ENCODE measurements around the gene MAP1LC3B. TPM values are rescaled to one million over a fixed set of nuclear protein-coding genes. Genes with fewer than 3 reads are reported as not detected.

MAP1LC3B gene
- polyA plus RNA-seq = 44.7 TPM
- long read RNA-seq, donor 1, transcript MAP1LC3B-201 (4 exons, 2,688 nt) = major isoform, 16 of 17 reads
- long read RNA-seq, donor 1, partial matches to known transcripts = 0 of 17 reads
- long read RNA-seq, donor 1, other reads (novel, unspliced or antisense) = 0 of 17 reads
- long read RNA-seq, donor 2, transcript MAP1LC3B-201 (4 exons, 2,688 nt) = major isoform, 45 of 47 reads
- long read RNA-seq, donor 2, partial matches to known transcripts = 0 of 47 reads
- long read RNA-seq, donor 2, other reads (novel, unspliced or antisense) = 0 of 47 reads
- long read RNA-seq, donor 3 = 0 reads
- long read RNA-seq, donor 4, transcript MAP1LC3B-201 (4 exons, 2,688 nt) = major isoform, 5 of 5 reads
- long read RNA-seq, donor 4, partial matches to known transcripts = 0 of 5 reads
- long read RNA-seq, donor 4, other reads (novel, unspliced or antisense) = 0 of 5 reads
- long read RNA-seq, donor 5, transcript MAP1LC3B-201 (4 exons, 2,688 nt) = major isoform, 16 of 16 reads
- long read RNA-seq, donor 5, partial matches to known transcripts = 0 of 16 reads
- long read RNA-seq, donor 5, other reads (novel, unspliced or antisense) = 0 of 16 reads
- long read RNA-seq, donor 6, transcript MAP1LC3B-201 (4 exons, 2,688 nt) = major isoform, 40 of 42 reads
- long read RNA-seq, donor 6, partial matches to known transcripts = 0 of 42 reads
- long read RNA-seq, donor 6, other reads (novel, unspliced or antisense) = 0 of 42 reads
- long read RNA-seq, donor 7, transcript MAP1LC3B-201 (4 exons, 2,688 nt) = major isoform, 20 of 22 reads
- long read RNA-seq, donor 7, partial matches to known transcripts = 0 of 22 reads
- long read RNA-seq, donor 7, other reads (novel, unspliced or antisense) = 0 of 22 reads
- long read RNA-seq, donor 8, transcript MAP1LC3B-201 (4 exons, 2,688 nt) = major isoform, 38 of 38 reads
- long read RNA-seq, donor 8, partial matches to known transcripts = 0 of 38 reads
- long read RNA-seq, donor 8, other reads (novel, unspliced or antisense) = 0 of 38 reads
- long read RNA-seq, donor 9, transcript MAP1LC3B-201 (4 exons, 2,688 nt) = major isoform, 36 of 36 reads
- long read RNA-seq, donor 9, partial matches to known transcripts = 0 of 36 reads
- long read RNA-seq, donor 9, other reads (novel, unspliced or antisense) = 0 of 36 reads
- long read RNA-seq, donor 10, transcript MAP1LC3B-201 (4 exons, 2,688 nt) = major isoform, 33 of 35 reads
- long read RNA-seq, donor 10, partial matches to known transcripts = 0 of 35 reads
- long read RNA-seq, donor 10, other reads (novel, unspliced or antisense) = 0 of 35 reads
- long read RNA-seq, donor 11, transcript MAP1LC3B-201 (4 exons, 2,688 nt) = major isoform, 29 of 30 reads
- long read RNA-seq, donor 11, partial matches to known transcripts = 0 of 30 reads
- long read RNA-seq, donor 11, other reads (novel, unspliced or antisense) = 0 of 30 reads

DNA sequence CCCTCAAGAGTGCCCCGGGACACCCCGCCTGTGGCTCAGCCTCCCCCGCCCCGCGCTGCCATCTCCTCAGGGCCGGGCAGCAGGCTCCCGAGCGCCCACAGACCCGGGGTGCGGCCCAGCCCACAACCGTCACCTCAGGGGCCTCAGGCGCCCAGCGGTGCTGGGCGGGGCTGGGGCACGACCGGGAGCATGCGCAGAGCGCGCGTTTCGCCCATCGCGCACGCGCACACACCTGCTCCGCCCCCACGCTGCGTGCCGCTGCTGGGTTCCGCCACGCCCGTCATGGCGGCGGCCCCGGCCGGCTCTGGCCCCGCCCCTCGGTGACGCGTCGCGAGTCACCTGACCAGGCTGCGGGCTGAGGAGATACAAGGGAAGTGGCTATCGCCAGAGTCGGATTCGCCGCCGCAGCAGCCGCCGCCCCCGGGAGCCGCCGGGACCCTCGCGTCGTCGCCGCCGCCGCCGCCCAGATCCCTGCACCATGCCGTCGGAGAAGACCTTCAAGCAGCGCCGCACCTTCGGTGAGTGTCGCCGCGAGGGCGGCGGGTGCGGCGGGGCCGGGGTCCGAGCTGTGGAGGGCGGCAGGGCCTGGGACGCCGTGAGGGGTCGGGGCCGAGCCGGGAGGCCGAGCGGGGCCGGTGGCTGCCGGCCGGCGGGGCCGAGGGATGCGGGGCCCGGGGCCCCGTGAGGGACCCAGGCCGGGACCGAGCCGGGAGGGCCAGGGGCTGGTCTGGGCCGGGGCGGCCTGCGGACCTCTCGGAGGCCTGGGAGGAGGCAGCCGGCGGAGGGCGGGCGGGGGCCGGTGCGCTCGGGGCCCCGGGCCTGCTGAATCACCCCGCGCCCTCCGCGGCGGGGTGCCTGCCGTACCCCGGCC is at the start of gene MAP1LC3B:
MAP1LC3B (plus strand) TSS at position 387 of the 871 bp plus-strand sequence; CDS start at position 479, 92 bp downstream.
- no CpG with 5 or more reads among the region's 113 CpGs for WGBS (ENCODE audit: insufficient coverage, low lambda C conversion rate)
- Histone ChIP-seq H3K4me1 (ENCODE audit: control insufficient read depth, insufficient read depth, low read length) (peaks cover 26% of the 10 kb centered on the region), H3K9me3 (ENCODE audit: control insufficient read depth, low read depth, low read length) (no peaks in the 10 kb centered on the region), H3K4me3 (ENCODE audit: low read length) (peak within 1 kb of the TSS; percentile 73), H3K27me3 (ENCODE audit: control insufficient read depth, insufficient read depth, low read length) (no peaks in the 10 kb centered on the region), H3K27ac (ENCODE audit: low read length) (peak within 1 kb of the TSS; percentile 93), H3K36me3 (ENCODE audit: control insufficient read depth, insufficient read depth, low read length) (peaks cover 2% of the 10 kb centered on the region)
- DNase-seq = peak; percentile 98

DNA sequence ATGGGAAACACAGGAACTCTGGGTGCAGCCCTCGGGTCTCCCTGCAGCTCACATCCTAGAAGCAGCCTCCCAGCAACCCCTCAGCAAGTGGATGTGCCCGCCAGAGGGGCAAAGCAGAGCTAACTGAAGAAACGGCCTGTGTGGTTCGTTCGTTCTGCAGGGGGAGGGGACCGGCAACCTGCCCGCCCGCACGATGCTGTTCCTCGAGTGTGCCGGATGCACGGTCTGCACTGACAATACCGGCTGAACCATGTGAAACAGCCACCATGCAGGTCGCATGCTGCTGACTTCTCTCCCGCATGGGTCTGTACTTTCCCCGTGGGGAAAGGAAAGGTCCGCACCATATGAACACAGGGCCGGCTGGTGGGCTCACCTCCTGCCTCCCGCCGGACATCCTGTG is 49.6 kb upstream of the MAP1LC3B start:
- no CpG with 5 or more reads among the region's 20 CpGs for WGBS (ENCODE audit: insufficient coverage, low lambda C conversion rate)
- peaks cover 3% of the 10 kb centered on the region for H3K9me3 ChIP-seq (ENCODE audit: control insufficient read depth, low read depth, low read length)

DNA sequence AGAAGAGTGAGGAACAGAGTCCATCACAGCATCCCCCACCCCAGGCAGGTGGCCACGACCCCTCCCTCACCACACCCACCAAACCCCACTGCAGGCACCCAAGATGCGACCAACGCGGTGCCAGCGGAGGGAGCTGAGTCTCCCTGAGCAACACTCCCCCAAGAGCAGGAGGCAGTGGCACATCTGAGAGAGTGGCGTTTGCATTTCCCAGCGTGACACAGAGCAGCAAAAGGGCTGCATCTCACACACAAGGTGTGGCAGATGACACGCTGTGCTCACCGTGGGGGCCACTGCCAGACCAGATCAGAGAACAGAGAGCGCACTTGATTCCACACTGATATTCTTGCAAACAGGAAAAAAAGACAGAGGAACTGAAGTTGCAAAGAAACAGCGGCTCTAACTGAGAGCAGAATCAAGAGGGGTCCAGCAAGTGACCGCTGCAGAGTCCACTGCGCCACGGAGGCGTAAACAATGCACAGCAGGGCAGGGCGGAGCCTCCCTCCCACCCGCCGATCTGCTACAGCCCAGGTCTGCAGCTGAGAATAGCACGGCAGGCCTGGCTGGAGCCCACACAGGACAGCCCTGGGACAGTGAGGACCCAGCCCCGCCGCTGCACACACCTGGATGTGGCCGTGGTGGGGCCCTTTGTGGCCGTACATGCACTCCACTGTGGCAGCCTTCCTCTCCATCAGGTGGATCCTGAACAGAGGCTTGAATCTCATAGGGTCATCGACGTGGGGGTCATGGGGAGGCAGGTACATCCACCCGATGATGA is 49.0 kb upstream of the MAP1LC3B start:
- Histone ChIP-seq H3K4me3 (ENCODE audit: low read length) (no peak overlapping the region), H3K36me3 (ENCODE audit: control insufficient read depth, insufficient read depth, low read length) (peaks cover 69% of the 10 kb centered on the region), H3K4me1 (ENCODE audit: control insufficient read depth, insufficient read depth, low read length) (no peaks in the 10 kb centered on the region), H3K27me3 (ENCODE audit: control insufficient read depth, insufficient read depth, low read length) (no peaks in the 10 kb centered on the region), H3K9me3 (ENCODE audit: control insufficient read depth, low read depth, low read length) (peaks cover 3% of the 10 kb centered on the region), H3K27ac (ENCODE audit: low read length) (no peak overlapping the region)
- WGBS (ENCODE audit: insufficient coverage, low lambda C conversion rate) = 70% methylated on average over 3 of the region's 26 CpGs
- DNase-seq = no peak

More for the DNA sequence above, 49.6 kb upstream of the MAP1LC3B start:
- no peaks in the 10 kb centered on the region for H3K27me3 ChIP-seq (ENCODE audit: control insufficient read depth, insufficient read depth, low read length)
- DNase-seq = no peak
- no peak overlapping the region for H3K4me3 ChIP-seq (ENCODE audit: low read length)
- H3K27ac ChIP-seq (ENCODE audit: low read length) = no peak overlapping the region
- H3K4me1 ChIP-seq (ENCODE audit: control insufficient read depth, insufficient read depth, low read length) = no peaks in the 10 kb centered on the region
- peaks cover 69% of the 10 kb centered on the region for H3K36me3 ChIP-seq (ENCODE audit: control insufficient read depth, insufficient read depth, low read length)

DNA sequence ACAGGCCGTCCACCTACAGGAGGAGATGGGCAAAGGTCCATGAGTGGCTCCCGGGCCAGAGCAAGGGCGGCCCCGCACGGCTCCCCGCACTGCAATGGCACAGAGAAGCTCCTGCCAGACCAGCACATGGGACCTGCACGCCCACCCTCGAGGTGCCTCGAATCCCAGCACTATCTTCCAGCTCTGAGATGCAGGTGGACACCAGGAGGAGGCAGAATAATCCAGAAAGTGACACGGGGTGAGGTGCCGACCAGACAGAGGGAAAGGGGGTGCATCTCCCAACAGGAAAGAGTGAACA is 48.4 kb upstream of the MAP1LC3B start:
- H3K4me3 ChIP-seq (ENCODE audit: low read length) = no peak overlapping the region
- no peaks in the 10 kb centered on the region for H3K27me3 ChIP-seq (ENCODE audit: control insufficient read depth, insufficient read depth, low read length)
- no peak overlapping the region for H3K27ac ChIP-seq (ENCODE audit: low read length)
- no CpG with 5 or more reads among the region's 11 CpGs for WGBS (ENCODE audit: insufficient coverage, low lambda C conversion rate)
- H3K36me3 ChIP-seq (ENCODE audit: control insufficient read depth, insufficient read depth, low read length) = peaks cover 71% of the 10 kb centered on the region
- DNase-seq = no peak
- H3K4me1 ChIP-seq (ENCODE audit: control insufficient read depth, insufficient read depth, low read length) = no peaks in the 10 kb centered on the region
- H3K9me3 ChIP-seq (ENCODE audit: control insufficient read depth, low read depth, low read length) = peaks cover 3% of the 10 kb centered on the region

DNA sequence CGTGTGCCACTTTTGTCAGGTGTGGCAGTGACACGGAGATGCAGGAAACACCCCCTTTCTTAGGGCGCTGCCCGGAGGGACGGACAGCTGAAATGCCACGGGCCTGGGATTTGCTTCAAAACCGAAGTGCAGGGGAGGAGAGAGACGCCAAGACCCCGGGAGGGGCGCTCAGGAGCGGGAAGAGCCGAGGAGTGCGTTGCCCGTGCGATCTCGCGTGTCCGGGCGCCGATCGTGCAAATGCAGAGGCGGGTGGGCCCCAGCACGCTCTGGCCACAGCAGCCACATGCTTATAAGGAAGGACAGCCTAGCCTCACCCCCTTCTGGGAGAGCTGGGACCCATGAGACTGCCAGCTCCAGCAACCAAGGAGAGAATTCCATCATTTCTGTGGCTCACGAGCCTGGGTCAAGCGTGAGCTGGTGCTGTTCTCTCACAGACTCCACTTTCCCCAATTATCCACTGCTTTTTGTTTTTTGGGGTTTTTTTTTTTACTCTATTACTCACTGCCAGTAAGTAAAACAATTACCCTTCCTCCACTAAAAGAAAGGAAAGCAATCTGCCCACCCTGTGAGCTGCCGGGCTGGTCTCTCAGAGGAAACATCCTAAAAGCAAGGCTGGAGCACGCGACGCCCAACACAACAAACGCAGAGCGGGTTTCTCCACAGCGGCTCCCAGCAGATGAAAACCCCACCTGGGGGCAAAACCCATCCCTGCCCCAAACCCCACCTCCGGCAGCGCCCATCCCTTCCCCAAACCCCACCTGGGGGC is 47.8 kb upstream of the MAP1LC3B start:
- Histone ChIP-seq H3K27me3 (ENCODE audit: control insufficient read depth, insufficient read depth, low read length) (no peaks in the 10 kb centered on the region), H3K9me3 (ENCODE audit: control insufficient read depth, low read depth, low read length) (peaks cover 3% of the 10 kb centered on the region), H3K36me3 (ENCODE audit: control insufficient read depth, insufficient read depth, low read length) (peaks cover 69% of the 10 kb centered on the region), H3K27ac (ENCODE audit: low read length) (no peak overlapping the region), H3K4me3 (ENCODE audit: low read length) (no peak overlapping the region), H3K4me1 (ENCODE audit: control insufficient read depth, insufficient read depth, low read length) (no peaks in the 10 kb centered on the region)
- no CpG with 5 or more reads among the region's 34 CpGs for WGBS (ENCODE audit: insufficient coverage, low lambda C conversion rate)
- DNase-seq = no peak

DNA sequence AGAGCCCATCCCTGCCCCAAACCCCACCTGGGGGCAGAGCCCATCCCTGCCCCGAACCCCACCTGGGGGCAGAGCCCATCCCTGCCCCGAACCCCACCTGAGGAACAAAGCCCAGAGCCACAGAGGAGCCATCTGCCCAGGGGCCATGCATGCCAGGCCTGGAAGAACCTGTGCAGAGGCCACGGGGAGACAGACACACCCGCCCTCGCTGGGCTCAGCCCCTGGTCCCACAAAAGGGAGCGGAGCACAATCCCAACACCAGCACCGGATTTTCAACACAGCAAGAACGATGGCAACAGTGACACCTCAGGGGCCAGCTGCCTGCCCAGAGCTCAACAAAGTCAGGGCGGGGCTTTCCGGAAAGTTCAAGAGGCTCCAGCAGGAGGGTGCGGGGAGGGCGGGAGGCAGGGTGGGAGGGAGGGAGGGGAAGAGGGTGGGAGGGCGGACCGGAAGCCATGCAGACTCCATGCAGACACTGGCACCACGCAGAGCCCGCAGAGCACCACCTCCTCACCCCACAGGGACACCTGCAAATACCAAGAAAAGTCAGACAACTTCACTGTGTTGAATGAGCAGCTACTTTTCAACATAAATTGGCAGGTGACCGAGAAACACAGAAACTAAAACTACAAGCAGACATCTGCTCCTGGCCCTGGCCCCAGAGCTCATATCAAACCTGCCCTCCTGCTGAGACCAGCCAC is 47.1 kb upstream of the MAP1LC3B start:
- H3K9me3 ChIP-seq (ENCODE audit: control insufficient read depth, low read depth, low read length) = peaks cover 3% of the 10 kb centered on the region
- H3K36me3 ChIP-seq (ENCODE audit: control insufficient read depth, insufficient read depth, low read length) = peaks cover 64% of the 10 kb centered on the region
- no peak for DNase-seq
- no peak overlapping the region for H3K27ac ChIP-seq (ENCODE audit: low read length)
- H3K27me3 ChIP-seq (ENCODE audit: control insufficient read depth, insufficient read depth, low read length) = no peaks in the 10 kb centered on the region
- WGBS (ENCODE audit: insufficient coverage, low lambda C conversion rate) = no CpG with 5 or more reads among the region's 17 CpGs
- H3K4me3 ChIP-seq (ENCODE audit: low read length) = no peak overlapping the region
- no peaks in the 10 kb centered on the region for H3K4me1 ChIP-seq (ENCODE audit: control insufficient read depth, insufficient read depth, low read length)

DNA sequence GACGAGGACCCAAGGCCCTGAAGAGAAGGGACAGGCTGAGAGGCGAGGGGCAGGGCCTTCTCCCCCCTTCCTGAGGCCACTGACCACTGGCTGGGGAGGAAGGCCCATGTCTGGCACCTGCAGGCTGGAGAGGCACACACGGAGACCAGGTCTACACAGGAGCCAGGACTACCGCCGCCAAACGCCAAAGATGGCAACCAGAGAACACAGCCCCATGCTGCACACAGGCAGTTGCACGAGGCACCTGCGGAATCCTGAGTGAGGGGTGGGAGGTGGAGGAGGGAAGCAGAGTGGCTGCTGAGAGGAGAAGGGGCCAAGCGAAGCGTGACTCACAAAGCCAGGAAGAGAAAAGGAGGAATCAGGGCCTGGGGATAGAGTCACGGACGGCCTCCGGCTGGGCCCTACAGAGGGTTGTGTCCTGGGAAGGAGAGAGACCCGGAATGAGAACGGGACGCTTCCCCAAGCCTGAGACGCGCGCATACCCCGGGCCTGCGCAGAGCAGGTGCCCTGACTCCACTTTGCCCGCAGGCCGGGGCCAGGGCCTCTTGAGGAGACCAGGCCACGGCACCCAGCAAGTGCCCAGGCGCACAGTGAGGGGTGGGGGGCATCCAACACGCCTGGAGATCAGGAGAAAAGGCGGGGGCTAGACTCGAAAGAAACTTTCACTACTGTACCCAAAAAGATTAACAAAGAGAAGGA is 46.3 kb upstream of the MAP1LC3B start:
- WGBS (ENCODE audit: insufficient coverage, low lambda C conversion rate) = 90% methylated on average over 5 of the region's 28 CpGs
- H3K4me3 ChIP-seq (ENCODE audit: low read length) = no peak overlapping the region
- no peaks in the 10 kb centered on the region for H3K4me1 ChIP-seq (ENCODE audit: control insufficient read depth, insufficient read depth, low read length)
- DNase-seq = no peak
- H3K27me3 ChIP-seq (ENCODE audit: control insufficient read depth, insufficient read depth, low read length) = no peaks in the 10 kb centered on the region
- peaks cover 62% of the 10 kb centered on the region for H3K36me3 ChIP-seq (ENCODE audit: control insufficient read depth, insufficient read depth, low read length)
- no peak overlapping the region for H3K27ac ChIP-seq (ENCODE audit: low read length)
- peaks cover 3% of the 10 kb centered on the region for H3K9me3 ChIP-seq (ENCODE audit: control insufficient read depth, low read depth, low read length)

DNA sequence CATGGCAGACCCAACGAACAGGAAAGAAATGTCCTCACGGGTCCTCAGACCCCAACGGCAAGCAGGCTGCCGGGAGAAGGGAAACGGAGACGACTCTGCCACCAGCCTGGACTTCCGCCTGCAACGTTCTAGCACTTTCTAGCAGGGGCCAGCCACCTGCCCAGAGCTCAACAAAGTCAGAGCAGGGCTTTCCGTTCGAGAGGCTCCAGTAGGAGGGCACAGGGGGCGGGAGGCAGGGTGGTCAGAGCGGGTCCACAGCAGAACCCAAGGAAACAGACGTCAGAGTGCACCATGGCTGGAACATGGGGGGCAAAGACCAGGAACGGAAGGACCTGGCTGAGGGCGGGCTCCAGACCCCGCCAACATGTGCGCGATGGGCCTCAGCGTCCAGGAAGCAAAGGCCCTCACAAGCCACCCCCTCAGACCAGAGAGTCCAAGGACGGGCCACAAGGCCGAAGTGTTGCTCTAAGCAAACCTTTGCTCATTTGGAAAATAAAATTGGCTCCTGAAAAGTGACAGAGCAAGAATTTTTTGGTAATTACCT is 45.5 kb upstream of the MAP1LC3B start:
- no peaks in the 10 kb centered on the region for H3K27me3 ChIP-seq (ENCODE audit: control insufficient read depth, insufficient read depth, low read length)
- H3K36me3 ChIP-seq (ENCODE audit: control insufficient read depth, insufficient read depth, low read length) = peaks cover 58% of the 10 kb centered on the region
- H3K4me1 ChIP-seq (ENCODE audit: control insufficient read depth, insufficient read depth, low read length) = no peaks in the 10 kb centered on the region
- no peak overlapping the region for H3K27ac ChIP-seq (ENCODE audit: low read length)
- peaks cover 3% of the 10 kb centered on the region for H3K9me3 ChIP-seq (ENCODE audit: control insufficient read depth, low read depth, low read length)
- 90% methylated on average over 2 of the region's 21 CpGs for WGBS (ENCODE audit: insufficient coverage, low lambda C conversion rate)
- no peak overlapping the region for H3K4me3 ChIP-seq (ENCODE audit: low read length)
- DNase-seq = no peak
